GM12864 (cell line): Measurements from ENCODE around the gene MKNK1.

Experiments
- DNase-seq: peaks from one replicate; pipeline ENCODE4 v3.0.0-alpha.2; 2011; ENCODE audit warnings: low read depth
- H3K4me3 ChIP-seq: 2 replicates; pipeline ENCODE4 v1.5.1; 2011; ENCODE audit warnings: mild to moderate bottlenecking, low read depth, low read length, control low read depth
- TF ChIP-seq, protein P1 (sequence below): IDR thresholded peaks from 2 replicates; pipeline ENCODE4 v1.5.1; 2011; ENCODE audit warnings: low read depth, mild to moderate bottlenecking, moderate library complexity, low read length, control low read depth, inconsistent platforms; ENCODE audit errors: missing control alignments

Gene MKNK1

DNA sequence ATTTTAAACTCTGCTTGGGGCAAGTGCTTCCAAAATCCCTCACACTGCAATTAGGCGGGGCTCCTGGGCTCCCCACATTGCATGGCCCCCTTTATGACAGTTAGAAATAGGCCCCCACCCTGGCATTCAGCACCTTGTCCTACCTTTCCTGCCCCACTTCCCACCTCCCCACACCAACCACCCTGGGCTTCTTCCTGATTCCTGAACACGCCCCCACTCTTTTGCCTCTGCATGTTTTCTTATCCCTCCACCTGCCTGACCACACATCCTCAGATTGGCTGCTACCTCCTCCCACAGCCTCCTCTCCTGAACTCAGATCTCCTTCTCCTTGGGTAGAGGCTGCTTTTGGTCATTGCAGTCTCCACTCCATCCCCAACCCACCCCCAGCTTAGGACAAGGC, 11.0 kb upstream of the MKNK1 start:
- H3K4me3 ChIP-seq = peak overlapping the region; percentile 69
- DNase-seq = no peak
- TF ChIP-seq, protein P1, sequence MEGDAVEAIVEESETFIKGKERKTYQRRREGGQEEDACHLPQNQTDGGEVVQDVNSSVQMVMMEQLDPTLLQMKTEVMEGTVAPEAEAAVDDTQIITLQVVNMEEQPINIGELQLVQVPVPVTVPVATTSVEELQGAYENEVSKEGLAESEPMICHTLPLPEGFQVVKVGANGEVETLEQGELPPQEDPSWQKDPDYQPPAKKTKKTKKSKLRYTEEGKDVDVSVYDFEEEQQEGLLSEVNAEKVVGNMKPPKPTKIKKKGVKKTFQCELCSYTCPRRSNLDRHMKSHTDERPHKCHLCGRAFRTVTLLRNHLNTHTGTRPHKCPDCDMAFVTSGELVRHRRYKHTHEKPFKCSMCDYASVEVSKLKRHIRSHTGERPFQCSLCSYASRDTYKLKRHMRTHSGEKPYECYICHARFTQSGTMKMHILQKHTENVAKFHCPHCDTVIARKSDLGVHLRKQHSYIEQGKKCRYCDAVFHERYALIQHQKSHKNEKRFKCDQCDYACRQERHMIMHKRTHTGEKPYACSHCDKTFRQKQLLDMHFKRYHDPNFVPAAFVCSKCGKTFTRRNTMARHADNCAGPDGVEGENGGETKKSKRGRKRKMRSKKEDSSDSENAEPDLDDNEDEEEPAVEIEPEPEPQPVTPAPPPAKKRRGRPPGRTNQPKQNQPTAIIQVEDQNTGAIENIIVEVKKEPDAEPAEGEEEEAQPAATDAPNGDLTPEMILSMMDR = no peak

DNA sequence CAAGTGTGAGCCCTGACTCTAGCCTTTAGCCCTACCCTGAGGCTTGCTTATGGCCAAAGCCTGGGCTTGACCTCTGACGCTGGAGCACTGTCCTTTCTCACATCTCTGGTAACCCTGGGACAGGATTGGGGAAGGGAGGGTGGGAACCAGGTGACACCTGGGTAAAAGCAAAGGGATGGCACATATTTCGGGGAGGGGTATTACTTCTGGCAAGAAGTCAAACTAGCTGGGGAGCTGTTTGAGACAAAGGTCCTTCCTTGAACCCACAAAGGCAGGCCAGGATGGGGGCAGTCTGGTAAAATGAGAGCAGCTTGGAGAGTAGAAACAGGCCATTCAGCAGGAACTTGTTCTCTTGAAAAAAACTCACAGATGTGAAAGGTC, 10.5 kb upstream of the MKNK1 start:
- DNase-seq = no peak
- no peak overlapping the region for H3K4me3 ChIP-seq
- TF ChIP-seq, protein P1 = no peak

DNA sequence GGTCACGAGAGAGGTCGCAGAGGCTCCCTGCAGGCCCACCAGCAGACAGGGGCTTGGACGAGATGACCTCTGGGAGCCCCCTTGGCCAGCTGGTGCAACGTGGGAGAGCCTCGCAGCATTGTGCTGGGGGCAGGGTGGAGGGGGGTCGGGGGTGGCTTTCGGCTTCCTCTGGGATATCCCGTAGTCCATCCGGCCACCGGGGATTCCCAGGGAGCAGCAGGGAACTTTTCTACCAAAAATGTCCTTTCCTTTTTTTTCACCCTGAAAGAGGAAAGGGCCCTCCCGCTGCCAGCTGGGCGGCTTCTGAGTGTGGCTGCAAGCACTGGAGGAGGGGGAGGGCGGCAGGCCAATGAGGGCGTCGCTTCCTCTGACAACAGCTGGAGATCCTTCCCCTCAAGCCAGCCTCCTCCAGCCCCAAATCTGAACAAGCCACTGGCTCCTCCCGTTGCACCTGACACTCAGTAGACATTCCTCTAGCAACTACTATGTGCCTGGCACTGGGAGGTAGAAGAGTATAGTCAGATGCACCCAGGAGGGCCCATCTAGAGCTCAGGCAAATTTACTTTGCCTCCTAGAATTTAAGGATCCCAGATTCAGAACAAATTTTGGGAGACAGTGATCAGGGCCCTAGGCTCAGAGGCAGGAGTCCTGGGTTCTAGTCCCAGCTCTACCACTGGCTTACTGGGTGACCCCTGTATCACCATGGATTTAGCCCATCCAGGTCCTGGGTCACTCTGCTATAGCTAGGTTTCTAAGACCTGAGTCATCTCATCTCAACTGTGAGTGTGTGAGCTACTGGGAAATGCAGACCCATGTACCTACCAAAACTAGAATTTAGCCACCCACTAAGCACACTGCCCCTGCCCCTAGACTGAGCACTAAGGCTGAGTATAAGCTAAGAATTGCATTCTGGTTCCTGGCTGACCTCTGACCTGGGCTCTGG, 9.9 kb upstream of the MKNK1 start:
- no peak overlapping the region for H3K4me3 ChIP-seq
- no peak for DNase-seq
- TF ChIP-seq, protein P1 = no peak

DNA sequence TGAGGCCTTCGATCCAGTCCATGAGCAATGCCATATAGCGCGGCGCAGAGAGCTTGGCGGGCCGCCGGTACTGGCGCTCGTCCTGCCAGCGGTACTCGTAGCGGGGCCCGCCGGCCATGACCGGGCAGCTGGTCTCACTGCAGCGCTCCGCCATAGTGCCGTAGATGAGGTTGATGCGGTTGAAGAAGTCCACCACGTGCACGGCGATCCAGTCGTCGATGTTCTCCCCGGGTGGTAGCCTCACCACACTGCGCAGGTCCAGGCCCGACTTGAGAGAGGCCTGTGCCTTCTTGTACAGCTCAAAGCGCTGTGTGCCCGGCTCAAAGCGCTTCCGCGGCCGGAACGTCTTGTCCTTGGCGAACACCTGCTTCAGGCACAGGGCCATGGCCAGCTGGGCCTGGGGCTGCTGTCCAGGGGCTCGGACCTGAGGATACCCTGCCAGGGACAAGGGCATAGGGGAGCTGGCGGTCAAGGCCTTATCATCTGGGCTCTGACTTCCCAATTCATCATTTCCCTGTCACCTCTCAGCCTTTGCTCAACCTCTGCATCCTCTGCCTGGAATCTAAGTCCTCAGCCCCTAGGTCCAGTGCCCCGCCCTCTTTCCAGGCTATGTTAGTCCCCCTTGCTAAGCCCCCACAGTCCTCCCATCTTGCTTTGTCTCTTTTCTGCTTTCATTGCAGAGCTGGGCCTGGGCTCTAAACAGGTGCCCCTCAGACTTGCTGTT, 9.0 kb upstream of the MKNK1 start:
- no peak for DNase-seq
- H3K4me3 ChIP-seq = no peak overlapping the region
- TF ChIP-seq, protein P1 = no peak

DNA sequence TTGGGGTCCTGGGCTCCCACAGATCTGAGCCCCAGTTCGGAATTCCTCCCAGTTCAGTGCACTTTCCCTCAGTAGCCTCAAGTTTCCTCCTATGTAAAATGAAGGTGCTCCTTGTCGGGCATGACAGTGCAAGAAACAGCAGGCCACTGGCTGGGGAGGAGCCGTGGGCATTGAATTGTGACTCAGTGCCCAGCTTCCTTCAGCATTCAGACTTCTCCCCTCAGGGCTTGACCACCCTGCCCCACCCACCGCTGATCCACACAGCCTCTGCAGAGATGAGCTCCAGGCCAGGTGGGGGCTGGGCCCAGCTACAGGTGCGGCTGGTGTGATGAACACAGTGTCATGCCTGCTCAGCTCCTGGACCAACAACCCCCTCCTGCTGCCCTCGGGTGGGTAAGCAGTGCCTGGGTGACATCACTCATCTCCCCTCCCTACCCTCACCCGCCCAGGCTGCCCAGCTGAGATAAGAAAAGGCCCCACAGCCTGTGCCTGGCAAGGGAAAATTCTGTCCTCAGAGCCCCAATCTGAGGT, 7.7 kb upstream of the MKNK1 start:
- TF ChIP-seq, protein P1 = no peak
- no peak for DNase-seq
- H3K4me3 ChIP-seq = no peak overlapping the region

DNA sequence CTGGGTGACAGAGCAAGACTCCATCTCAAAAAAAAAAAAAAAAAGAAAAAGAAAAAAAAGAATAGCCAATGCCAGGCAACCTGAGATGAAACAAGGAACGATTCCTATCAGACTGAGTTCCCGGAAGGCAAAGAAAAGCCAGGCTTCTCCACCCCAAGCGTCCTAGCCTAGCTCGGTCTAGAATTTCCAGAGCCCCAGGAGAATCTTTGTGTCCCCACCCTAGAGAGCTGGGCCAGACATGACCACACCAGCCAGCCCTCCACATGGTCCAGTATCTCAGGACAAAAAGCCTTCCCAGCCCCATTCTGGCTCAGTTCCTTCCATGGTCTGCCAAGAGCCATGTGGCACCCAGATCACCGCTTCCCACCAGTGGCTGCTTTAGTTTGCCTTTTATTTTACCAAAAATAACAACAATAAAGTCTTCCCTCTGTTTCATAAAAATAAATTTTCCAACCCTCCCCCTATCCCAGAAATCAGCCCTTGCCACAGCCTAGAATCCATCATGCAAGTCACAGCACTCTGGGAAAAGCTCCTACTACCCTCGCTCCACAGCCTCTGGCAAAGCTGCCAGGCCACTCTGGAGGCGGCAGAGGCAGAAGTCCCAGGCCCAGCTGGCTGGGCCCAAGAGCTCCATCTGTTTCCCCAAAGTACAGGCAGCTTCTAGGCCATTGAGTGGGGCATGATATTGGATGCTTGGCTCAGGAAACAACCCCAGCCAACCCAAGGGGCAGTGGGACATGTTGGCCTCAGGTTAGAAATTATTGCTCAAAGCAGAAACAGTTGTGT, 3.5 kb upstream of the MKNK1 start:
- no peak overlapping the region for H3K4me3 ChIP-seq
- no peak for DNase-seq
- TF ChIP-seq, protein P1 = no peak
